RKO (cell line): ENCODE results near the gene RCL1.
"Not testable (repeated sequence)": the region's sequence is repeated elsewhere in the genome, so short reads cannot be mapped to it uniquely, and the experiment has no call there.

ENCODE experiments used
- DNase-seq: peaks from one replicate; pipeline ENCODE4 v3.0.0-alpha.2; 2016; ENCODE audit warnings: low spot score

Gene RCL1

GRCh38 chr9:4792572-4793458 is at the start of gene RCL1:
Gene RCL1 (plus strand): TSS chr9:4792944. CDS start chr9:4793092, 148 bp downstream.
- peak; percentile 95 for DNase-seq

GRCh38 chr9:4743131-4743875 is 49.4 kb upstream of the RCL1 start:
- no peak for DNase-seq

- DNase-seq = no peak
Observed at GRCh38 chr9:4746278-4747030, 46.3 kb upstream of the RCL1 start.

GRCh38 chr9:4748612-4749011 is 44.1 kb upstream of the RCL1 start:
- no peak for DNase-seq

- DNase-seq = peak; percentile 48
Observed at GRCh38 chr9:4750023-4750673, 42.6 kb upstream of the RCL1 start.

GRCh38 chr9:4754530-4754929 is 38.2 kb upstream of the RCL1 start:
- not testable (repeated sequence) for DNase-seq

GRCh38 chr9:4755026-4755609 is 37.6 kb upstream of the RCL1 start:
- DNase-seq = no peak

GRCh38 chr9:4756420-4756819 is 36.3 kb upstream of the RCL1 start:
- DNase-seq = no peak

- no peak for DNase-seq
Observed at GRCh38 chr9:4760122-4760521, 32.6 kb upstream of the RCL1 start.

- peak; percentile 63 for DNase-seq
Observed at GRCh38 chr9:4762108-4762885, 30.4 kb upstream of the RCL1 start.

GRCh38 chr9:4762886-4763541 is 29.7 kb upstream of the RCL1 start:
- no peak for DNase-seq

- DNase-seq = no peak
Observed at GRCh38 chr9:4764033-4764432, 28.7 kb upstream of the RCL1 start.

- no peak for DNase-seq
Observed at GRCh38 chr9:4768681-4769080, 24.1 kb upstream of the RCL1 start.

GRCh38 chr9:4769321-4770080 is 23.2 kb upstream of the RCL1 start:
- DNase-seq = peak; percentile 51

- no peak for DNase-seq
Observed at GRCh38 chr9:4771788-4772187, 21.0 kb upstream of the RCL1 start.

GRCh38 chr9:4774209-4774608 is 18.5 kb upstream of the RCL1 start:
- no peak for DNase-seq

- not testable (repeated sequence) for DNase-seq
Observed at GRCh38 chr9:4774958-4775357, 17.8 kb upstream of the RCL1 start.

- DNase-seq = no peak
Observed at GRCh38 chr9:4780651-4781050, 12.1 kb upstream of the RCL1 start.

GRCh38 chr9:4781408-4781807 is 11.3 kb upstream of the RCL1 start:
- DNase-seq = no peak
